NCI-H526 (cell line): Measurements from ENCODE around the gene OR11A1.

ENCODE experiments used
- DNase-seq, 2 experiments: peaks; one replicate each; lab custom pipeline; 2025; lab: John Stamatoyannopoulos, UW

The OR11A1 gene

GRCh38 chr6:29388533-29388932 lies 68.3 kb downstream of the OR11A1 start:
- DNase-seq, result no peak

- no peak for DNase-seq
Observed at GRCh38 chr6:29376003-29376402, 80.9 kb downstream of the OR11A1 start.
